GM19099 (cell line): ENCODE data around the gene IP6K1.

Source experiments
- POLR2A ChIP-seq: IDR thresholded peaks from 3 replicates; pipeline ENCODE4 v1.6.1; 2011; ENCODE audit warnings: low read depth; ENCODE audit not compliant: insufficient read length; ENCODE audit errors: extremely low read depth

IP6K1 gene

GRCh38 chr3:49700014-49700413, 86.3 kb downstream of the IP6K1 start:
- TF ChIP-seq POLR2A, result no peak

GRCh38 chr3:49699281-49699979, 86.9 kb downstream of the IP6K1 start:
- TF ChIP-seq POLR2A, result no peak

GRCh38 chr3:49689046-49689907, 97.1 kb downstream of the IP6K1 start, which contains the start of the genes MST1 and RNF123:
Gene MST1 (minus strand): TSS chr3:49689474. CDS start chr3:49688691, 783 bp downstream.
Gene RNF123 (plus strand): TSS chr3:49689557. CDS start chr3:49691166, 1,609 bp downstream.
- peak; percentile 70 for TF ChIP-seq POLR2A

GRCh38 chr3:49683162-49683561, 103.2 kb downstream of the IP6K1 start:
- no peak for TF ChIP-seq POLR2A

- no peak for TF ChIP-seq POLR2A
Observed at GRCh38 chr3:49681543-49681942, 104.8 kb downstream of the IP6K1 start.

GRCh38 chr3:49681232-49681522, 105.2 kb downstream of the IP6K1 start:
- TF ChIP-seq POLR2A, result no peak

- TF ChIP-seq POLR2A, result no peak
Observed at GRCh38 chr3:49680493-49681231, 105.7 kb downstream of the IP6K1 start.

- no peak for TF ChIP-seq POLR2A
Observed at GRCh38 chr3:49675912-49676311, 110.4 kb downstream of the IP6K1 start.

GRCh38 chr3:49674497-49674983, 111.8 kb downstream of the IP6K1 start:
- TF ChIP-seq POLR2A, result no peak
